ENCODE measurements around the gene ZFYVE21.

ZFYVE21 gene

DNA sequence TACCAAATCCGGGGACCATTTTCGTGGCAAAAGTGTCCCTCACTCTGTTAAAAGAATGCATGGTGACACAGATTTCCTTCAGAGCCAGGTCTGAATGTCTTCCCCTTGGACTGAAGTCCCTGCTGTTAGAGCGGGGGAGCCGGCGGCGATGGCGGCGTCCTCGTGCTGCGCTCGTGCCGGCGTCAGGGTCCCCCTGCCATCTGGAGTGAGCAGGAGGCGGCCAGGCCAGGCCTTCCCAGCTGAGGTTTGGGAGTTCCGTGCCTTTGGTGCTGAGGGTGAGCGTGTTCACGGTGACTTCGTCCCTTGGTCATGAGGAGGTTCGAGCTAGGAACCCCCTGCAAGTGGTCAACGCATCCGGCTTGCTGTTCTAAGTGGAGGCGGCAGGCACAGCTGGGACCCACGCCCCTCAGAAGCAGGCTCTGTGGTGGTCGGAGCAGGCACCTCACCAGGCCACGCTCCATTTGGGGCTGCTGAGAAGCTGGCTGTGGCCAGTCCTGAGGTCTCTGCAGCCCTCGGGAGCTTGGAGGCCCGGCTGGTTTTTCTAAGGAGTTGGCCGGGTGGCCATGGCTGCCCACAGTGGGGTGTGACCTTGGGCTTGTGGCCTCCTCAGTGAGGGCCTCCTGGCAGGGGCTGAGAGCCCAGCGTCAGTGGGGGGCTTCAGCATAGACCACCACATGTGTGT is 9.5 kb downstream of the ZFYVE21 start:
- DNase-seq (ENCODE audit: low read depth in 2 of 2): no peak

DNA sequence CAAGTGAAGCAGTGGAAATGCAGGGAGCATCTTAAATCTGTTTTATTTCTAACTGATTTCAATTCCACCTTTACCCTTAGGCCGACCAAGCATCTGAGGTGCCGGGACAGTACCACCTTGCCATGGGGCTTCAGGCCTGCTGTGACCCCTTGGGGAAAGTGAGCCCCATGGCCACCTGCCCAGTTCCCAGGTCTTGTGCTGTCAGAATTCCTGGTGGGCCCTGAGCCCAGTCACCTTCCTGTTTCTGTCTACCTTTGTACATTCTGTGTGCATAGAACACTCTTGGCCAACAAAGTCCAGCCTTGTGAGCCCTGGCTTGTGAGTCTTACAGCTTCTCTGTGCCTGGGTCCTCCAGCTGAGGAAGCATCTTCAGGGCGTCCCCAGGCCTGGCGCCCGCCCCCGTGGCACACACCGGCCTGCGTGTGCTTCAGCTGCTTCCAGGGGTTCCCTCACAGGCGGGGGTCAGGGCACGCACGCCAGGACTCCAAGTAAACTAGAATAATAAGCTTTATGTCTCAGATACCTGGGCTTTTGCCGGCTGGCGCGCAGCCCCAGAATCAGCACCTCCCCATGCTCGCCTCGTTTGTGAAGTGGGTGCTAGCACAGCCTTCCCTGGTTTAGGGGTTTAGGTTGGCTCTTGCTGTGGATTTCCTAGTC is 10.3 kb downstream of the ZFYVE21 start:
- no peak for DNase-seq (ENCODE audit: low read depth in 2 of 2)

DNA sequence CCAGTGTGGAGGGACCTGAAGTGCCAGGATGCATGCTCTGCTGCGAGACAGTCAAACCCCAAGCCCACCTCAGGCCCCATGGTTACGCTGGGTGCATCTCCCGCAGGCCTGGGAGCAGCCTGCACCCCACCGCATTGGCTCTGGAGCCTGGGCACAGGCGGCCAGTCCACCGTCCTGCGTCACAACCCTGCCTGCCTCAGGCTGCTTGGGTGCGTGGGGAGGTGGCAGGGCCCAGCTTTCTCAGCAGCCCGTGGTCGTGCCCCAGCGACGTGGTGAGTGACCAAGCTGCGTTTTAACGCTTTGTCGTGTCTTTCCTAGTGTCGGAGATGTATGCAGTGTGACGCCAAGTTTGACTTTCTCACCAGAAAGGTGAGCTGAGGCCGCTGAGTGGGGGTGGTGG is 10.9 kb downstream of the ZFYVE21 start:
- no peak for DNase-seq (ENCODE audit: low read depth in 2 of 2)

DNA sequence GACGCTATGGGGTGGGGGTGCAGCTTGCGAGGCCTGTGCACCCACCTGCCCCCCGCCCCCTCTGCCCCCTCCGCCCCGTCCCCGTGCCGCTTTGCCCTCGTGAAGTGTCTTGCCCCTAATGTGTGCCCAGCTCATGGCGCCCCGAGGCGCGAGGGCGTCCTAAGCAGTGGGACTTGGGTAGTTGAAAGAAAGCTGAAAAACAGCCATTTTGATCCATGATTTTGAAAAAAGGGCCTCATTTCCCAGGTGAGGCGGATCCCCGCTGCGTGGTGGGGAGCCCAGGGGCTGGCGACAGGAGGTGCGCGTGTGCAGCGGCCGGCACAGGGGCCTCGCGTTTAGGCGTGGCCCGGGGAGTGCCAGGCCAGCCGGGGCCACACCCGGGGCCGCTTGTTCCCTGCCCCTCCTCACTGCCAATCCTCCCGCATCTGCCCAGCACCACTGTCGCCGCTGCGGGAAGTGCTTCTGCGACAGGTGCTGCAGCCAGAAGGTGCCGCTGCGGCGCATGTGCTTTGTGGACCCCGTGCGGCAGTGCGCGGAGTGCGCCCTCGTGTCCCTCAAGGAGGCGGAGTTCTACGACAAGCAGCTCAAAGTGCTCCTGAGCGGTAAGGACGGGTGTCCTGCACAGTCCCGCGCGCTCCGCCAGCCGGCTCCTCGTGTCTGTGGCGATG is 11.8 kb downstream of the ZFYVE21 start:
- DNase-seq (ENCODE audit: low read depth in 2 of 2): no peak

DNA sequence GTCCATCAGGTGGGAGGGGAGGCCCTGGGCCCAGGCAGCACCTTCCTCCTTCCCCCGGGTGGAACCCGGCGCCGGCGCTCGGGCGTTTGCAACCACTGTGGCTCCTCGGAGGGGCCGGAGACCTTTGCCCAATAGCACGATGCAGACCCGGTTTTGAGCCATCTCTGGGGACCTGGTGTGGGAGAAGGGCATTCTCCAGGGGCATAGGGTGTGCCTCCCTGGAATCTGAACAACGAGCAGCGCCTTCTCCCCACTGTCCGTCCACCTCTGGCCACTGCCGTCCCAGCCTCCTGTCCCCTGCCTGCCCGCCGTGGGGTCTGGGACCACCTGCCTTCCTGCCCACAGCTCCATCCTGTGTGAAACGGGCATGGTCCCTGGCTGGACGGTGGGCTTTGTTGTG is 12.5 kb downstream of the ZFYVE21 start:
- DNase-seq (ENCODE audit: low read depth in 2 of 2): no peak

DNA sequence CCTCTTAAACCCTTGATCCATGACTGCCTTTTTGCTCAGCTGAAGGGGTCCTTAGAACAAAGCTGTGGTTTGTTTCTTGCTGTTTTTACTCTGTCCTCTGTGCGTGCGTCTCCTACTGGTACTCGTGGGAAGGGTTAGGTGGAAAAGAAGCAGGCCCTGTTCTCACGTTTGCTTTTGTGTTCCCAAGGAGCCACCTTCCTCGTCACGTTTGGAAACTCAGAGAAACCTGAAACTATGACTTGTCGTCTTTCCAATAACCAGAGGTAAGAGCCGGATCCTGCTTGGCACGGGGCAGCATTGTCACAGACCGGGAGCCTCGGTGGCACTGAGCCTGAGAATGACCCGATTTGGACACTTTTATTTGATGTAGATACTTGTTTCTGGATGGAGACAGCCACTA is 13.1 kb downstream of the ZFYVE21 start:
- DNase-seq (ENCODE audit: low read depth in 2 of 2): no peak

DNA sequence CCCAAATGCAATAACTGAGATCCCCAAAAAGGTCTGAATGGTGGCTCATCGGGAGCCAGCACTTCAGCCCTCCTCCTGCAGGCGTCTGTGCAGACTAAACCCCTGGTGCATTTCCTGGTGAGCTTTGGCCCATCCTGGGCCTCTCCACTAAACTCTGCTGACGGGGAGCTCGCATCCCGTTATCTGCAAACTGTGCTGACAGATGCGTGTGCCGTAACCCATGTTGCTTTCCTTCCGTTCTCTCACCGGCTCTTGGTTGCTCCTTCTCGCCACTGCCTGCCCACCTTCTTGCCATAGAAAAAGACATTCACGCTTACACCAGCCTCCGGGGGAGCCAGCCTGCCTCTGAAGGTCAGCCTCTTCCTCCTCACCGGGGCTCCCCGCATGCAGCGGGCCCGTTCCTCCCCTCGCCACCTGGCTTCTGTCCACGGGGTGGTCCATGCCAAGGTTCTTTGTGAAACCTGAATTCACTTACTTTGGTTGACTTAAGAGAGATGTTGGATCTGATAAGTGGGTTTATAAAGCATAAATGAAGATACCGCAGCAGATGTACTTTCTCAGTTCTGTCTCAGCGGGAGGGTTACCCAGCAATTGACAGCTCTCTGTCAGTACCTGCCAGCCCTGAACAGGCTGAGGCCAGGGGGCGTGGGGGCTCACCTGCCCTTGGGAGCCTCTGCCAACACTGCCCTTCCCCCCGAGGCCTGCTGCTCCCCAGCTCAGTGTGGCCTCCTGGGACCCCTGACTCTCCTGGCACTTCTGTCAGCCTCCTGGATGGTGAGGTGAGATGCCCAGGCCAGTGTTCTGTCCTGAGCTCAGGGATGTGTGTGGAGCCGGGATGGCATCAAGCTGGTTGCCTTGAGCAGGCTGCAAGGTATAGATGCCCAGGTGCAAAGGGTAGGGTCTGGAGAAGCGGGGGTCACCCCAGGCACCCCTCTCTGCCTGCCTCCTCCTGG is 14.2 kb downstream of the ZFYVE21 start:
- DNase-seq (ENCODE audit: low read depth in 2 of 2): no peak

DNA sequence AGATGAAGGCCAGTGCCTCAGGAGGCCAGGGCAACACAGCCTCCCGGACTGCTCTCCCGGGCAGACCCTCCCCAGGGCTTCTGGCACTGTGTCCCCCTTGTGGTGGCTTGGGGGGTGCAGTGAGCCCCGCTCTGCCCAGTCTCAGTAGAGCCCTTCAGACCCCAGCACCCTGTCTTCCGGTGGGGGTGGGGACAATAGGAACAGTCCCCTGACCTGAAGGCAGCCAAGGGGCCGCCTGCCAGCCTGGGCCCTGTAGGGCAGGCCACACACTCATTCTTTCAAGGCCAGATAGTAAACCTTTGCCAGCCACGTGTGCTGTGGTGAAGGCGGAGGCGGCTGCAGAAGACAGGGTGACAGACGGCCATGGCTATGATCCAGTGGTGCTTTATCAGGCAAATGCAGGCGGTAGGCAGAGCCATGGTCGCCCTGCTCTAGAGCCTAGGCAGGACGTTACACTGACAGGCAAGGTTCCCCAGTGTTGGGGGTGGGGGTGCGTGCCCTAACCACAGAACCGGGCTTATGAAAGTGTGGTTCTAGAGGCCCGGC is 15.0 kb downstream of the ZFYVE21 start:
- no peak for DNase-seq (ENCODE audit: low read depth in 2 of 2)

DNA sequence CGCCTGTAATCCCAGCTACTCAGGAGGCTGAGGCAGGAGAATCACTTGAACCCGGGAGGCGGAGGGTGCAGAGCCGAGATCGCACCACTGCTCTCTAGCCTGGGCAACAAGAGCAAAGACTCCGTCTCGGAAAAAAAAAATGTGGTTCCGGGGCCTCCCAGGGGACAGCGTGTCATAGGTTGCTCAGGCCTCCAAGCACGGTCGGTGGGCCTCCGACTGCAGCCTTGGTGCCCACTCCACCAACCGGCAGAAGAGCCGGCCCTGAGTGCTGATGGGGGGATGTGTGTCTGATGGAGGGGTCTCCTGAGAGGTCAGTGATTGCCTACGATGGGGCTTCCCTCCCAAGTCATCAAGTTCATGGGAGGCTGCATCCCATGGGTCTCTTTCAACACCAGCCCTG is 15.9 kb downstream of the ZFYVE21 start:
- no peak for DNase-seq (ENCODE audit: low read depth in 2 of 2)

DNA sequence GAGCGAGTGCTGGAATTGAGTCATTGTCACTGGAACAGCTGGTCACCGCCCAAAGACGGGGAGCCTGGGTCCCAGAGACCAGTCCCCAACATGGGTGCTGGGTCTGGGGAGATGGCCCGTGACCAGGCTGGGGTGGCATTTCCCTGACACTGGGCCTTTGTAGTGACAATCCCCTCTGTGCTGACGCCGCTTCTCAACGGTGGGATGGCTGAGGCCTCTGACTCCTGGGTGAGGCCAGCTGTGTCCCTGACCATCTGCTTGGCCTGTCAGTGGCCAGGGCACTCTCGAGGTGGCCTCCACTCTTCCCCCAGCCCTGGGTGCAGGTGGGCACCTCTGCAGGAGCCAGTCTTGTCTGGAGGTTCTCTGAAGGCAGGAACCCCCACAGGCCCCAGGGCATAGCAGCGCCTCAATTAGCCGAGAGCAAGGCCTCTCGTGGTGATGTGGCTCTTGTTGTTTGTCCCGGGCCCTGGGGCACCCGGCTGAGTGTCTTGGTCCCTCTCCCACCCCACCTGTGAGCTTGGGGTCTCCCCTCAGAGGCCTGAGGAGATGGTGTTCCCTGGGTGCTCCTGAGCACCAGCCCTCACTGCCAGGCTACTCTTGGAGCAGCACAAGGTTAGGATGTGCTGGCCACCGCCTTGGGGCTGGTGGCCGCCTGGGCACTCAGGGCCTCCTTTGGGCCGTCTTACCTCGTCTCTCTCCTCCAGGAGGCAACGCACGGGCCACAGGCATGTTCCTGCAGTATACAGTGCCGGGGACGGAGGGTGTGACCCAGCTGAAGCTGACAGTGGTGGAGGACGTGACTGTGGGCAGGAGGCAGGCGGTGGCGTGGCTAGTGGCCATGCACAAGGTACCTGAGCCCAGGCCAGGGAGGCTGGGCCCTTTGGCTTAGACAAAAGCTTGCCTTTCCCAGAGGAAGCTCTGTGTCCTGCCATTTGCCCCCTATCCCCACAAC is 16.6 kb downstream of the ZFYVE21 start:
- no peak for DNase-seq (ENCODE audit: low read depth in 2 of 2)

DNA sequence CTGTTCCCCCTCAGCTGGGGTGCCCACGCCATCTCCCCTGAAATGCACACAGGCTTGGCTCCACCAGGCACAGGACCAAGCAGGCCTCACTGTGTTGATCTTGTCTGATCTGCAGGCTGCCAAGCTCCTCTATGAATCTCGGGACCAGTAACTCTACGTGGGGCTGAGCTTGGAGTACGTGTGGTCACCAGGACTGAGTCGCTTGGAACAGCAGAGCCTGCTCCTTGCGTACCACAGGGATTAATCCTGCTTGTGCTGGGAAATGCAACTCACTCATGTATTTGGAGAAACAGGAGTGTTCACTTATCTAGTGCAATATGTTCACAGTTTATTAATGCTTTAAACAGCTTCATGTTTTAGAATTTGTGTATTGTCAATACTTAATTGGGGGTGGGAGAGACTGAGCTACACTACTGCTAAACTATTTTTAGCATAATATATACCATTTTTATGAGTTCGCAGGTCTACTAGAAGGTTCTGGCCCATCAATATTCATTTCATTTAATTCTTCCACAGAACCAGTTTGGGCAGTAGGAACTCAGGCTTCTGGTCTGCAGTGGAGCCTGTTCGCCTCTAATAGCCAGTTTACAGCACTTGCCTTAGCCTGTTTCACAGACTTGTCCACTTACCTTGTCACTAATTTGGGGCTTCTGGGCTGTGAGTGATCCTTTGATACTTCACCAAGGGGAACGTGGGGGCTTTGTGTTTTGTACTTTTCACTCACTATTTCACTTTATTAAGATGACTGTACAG is 17.4 kb downstream of the ZFYVE21 start:
- DNase-seq (ENCODE audit: low read depth in 2 of 2): no peak

DNA sequence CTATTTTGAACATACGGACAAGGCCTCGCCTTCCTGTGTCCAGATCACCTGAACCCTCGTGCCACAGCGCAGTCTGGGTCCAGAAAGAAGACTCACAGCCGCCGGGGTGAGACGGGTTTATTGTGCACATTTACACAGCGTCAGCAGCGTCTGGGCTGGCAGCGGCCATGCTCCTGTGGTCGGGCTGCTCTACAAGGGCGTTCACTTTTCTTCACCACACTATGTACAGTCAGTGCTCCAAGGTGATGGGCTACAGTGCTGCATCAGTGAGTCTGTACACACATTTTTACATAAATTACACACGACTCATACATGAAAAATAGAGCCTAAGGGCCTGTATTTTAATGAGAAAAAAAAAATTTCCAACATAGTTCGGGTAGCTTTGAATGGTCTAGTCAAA is 18.0 kb downstream of the ZFYVE21 start:
- no peak for DNase-seq (ENCODE audit: low read depth in 2 of 2)

DNA sequence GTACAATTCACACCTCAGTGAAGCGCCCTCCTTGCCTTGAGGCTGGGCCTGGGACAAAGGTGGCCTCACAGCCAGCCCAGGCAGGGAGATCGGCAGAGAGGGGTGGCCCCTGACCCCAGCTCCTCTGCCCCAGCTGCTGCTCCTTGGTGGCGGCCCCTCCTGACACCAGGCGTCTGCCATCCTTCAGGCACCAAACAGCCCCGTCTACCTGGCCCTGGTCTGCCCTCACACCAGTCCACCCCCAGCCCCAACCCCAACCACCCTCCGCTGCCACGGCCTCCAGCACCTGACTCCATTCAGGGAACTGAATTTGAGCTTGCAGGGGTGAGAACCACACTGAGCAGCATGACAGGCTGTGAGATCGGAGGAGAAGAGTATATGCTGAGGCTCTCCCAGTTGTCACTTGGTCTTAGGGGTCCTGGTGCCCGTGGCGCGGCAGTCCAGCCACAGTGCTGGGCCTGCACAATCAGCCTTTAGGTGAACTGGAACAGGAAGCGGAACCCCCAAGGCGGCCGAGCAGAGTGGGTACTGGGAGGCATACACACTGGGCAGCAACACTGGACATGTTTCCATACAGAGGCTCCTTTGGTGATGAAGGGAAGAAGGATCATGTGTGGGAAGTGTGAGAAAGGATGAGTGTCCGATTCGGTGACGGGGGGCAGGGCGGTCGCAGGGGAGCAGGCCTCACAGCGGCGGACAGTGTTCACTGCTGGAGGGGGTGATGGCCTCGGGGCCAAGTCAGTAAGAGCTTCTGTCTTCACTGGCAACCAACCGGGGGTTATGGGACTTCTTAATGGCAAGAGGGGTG is 18.7 kb downstream of the ZFYVE21 start:
- no peak for DNase-seq (ENCODE audit: low read depth in 2 of 2)

DNA sequence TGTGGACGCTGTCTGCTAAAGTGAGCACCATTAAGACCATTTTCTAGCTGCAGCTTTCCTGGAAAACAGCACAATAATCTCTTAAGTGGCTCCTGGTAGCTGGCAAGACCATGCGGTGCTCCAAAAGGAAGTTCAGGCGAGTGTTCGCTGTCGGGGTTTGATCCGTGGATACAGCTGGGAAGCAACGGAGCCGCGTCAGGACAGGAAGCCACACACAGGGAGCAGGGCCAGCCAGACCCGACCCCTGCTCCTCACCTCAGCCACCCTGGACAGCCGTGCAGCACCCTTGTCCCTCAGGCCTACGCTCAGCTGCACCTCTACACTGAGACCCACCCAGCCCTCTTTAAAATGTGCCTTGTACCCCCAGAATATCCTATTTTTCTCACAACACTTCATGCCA is 19.4 kb downstream of the ZFYVE21 start:
- no peak for DNase-seq (ENCODE audit: low read depth in 2 of 2)

DNA sequence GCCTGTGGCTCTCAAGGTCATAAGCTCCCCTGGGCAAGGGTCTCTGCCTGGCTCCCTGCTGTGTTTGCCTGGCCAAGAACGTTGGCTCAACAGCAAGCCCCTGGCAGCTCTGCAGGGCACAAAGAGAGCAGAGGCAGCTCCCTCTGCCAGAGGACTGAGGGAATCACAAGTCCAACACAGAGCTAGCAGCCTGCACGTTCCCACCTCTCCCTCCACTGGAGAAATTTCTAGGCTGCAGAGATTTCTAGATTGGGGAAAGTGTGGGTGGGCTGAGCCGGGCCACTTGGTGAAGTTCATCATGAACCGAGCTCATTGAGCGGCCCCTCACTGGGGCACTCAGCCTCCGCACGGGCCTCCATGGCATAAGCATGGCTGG is 19.8 kb downstream of the ZFYVE21 start:
- no peak for DNase-seq (ENCODE audit: low read depth in 2 of 2)

DNA sequence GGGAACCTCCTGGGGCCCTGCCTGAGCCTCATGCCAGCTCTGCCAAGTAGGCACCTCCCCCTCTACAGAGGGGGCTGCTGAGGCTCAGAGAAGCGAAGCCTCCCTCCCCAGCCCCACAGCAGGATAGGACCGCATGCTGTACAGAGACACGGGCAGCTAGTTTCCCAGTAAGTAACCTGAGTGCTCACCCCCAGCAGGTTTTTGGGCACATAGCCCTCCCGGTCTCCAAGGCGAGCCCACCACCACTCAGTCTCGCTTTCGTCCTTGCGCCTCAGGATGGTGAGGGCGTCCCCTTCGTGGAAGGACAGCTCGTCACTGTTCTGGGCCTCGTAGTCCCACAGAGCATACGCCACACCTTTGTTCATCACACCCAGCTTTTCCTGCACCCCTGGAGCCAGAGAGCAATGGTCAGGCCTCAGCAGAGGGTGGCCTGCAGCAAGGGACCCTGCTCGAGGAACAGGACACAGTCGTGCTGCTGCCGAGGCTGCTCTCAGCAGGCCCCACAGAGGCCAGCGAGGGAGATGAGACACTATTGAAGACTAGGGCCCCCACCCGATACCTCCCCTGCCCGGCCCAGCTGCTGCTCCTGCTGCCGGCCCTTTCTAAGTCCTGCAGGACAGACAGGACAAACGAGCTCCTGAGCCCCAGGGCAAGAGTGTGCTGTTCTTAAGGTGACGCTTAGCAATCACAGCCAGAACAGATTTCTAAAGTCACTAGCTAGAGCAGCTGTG is 20.4 kb downstream of the ZFYVE21 start:
- no peak for DNase-seq (ENCODE audit: low read depth in 2 of 2)

DNA sequence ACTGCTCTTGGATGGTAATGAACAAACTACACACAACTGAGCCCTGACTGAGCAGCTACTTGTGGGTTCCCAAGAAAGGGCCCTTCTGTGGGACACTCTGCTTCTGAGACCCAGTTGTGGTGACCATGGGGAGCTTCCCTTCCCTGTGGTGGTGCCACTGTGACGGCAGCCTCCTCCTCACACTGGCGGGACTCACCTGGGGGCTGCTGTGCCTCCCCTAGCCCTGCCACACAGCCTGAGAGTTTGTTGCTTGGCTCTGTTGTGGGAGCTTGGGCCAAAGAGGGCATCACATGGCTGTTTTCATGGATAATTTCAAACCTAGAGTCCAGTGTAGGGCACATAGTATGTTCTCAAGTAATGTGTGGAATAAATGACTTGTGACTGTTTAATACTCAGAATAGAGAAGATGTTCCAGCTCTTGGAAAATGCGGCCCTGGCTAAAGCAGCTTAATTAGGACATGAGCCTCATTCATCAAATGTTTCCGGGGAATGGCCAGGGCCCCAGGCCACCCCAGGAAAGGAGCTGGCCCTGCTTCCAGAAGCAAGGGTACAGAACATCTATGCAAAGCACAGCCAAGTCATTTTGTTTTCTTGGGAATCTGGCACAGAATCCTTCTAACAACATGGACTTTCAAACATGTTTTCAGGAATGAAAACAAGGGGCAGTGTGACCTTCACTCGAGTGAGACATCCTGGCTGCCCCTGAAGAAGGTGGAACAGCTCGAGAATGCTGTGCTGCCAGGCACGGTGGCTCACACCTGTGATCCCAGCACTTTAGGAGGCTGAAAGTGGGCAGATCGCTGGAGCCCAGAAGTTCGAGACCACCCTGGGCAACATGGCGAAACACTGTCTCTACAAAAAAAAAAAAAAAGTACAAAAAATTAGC is 21.2 kb downstream of the ZFYVE21 start:
- DNase-seq (ENCODE audit: low read depth in 2 of 2): no peak
